Neural progenitor cell (in vitro differentiated cells): ENCODE results near the gene CSRNP3. TPM values are rescaled to one million over a fixed set of nuclear protein-coding genes. Genes with fewer than 3 reads are reported as not detected.

Experiments used
- DNase-seq: peaks from one replicate; pipeline ENCODE4 v3.0.0-alpha.2; 2016; ENCODE audit warnings: low spot score
- H2AFZ ChIP-seq: fragments of 200-600 bp; sonication (generic); replicated peaks from 2 replicates; pipeline ENCODE4 v1.6.1; 2016; ENCODE audit warnings: antibody characterized with exemption
- H3F3A ChIP-seq: fragments of 200-600 bp; sonication (generic); 2 replicates; pipeline ENCODE4 v1.6.1; 2016; ENCODE audit warnings: antibody characterized with exemption, low read depth
- H3K27ac ChIP-seq: fragments of 200-600 bp; sonication (generic); 2 replicates; pipeline ENCODE4 v1.5.1; 2016; ENCODE audit warnings: mild to moderate bottlenecking
- H3K27me3 ChIP-seq: fragments of 200-600 bp; sonication (generic); 2 replicates; pipeline ENCODE4 v1.6.1; 2016; ENCODE audit warnings: mild to moderate bottlenecking, moderate library complexity
- H3K36me3 ChIP-seq: fragments of 200-600 bp; sonication (generic); 2 replicates; pipeline ENCODE4 v1.5.1; 2016
- H3K4me1 ChIP-seq: fragments of 200-600 bp; sonication (generic); 2 replicates; pipeline ENCODE4 v1.6.1; 2016; ENCODE audit warnings: mixed run types
- H3K4me2 ChIP-seq: fragments of 200-600 bp; sonication (generic); 2 replicates; pipeline ENCODE4 v1.6.1; 2016
- H3K4me3 ChIP-seq: fragments of 200-600 bp; sonication (generic); 2 replicates; pipeline ENCODE4 v1.5.1; 2016
- H3K79me2 ChIP-seq: fragments of 200-600 bp; sonication (generic); 2 replicates; pipeline ENCODE4 v1.6.1; 2016; ENCODE audit warnings: low read depth
- H3K9ac ChIP-seq: fragments of 200-600 bp; sonication (generic); 2 replicates; pipeline ENCODE4 v1.6.1; 2016
- H3K9me3 ChIP-seq: fragments of 200-600 bp; sonication (generic); 2 replicates; pipeline ENCODE4 v1.5.1; 2016; ENCODE audit warnings: low read depth
- H4K20me1 ChIP-seq: fragments of 200-600 bp; sonication (generic); 2 replicates; pipeline ENCODE4 v1.6.1; 2016; ENCODE audit warnings: low read depth
- H3K27ac Mint-ChIP-seq: 3 replicates; pipeline ENCODE4 v1.8.0; 2021; ENCODE audit warnings: mixed read lengths
- H3K27me3 Mint-ChIP-seq: 2 replicates; pipeline ENCODE4 v1.8.0; 2022; ENCODE audit warnings: low read depth, mild to moderate bottlenecking, inconsistent platforms, moderate library complexity, mixed read lengths; ENCODE audit not compliant: insufficient read depth
- H3K36me3 Mint-ChIP-seq: 3 replicates; pipeline ENCODE4 v1.8.0; 2021; ENCODE audit warnings: mixed read lengths
- H3K4me1 Mint-ChIP-seq: 3 replicates; pipeline ENCODE4 v1.8.0; 2021; ENCODE audit warnings: mixed read lengths
- H3K4me3 Mint-ChIP-seq: 3 replicates; pipeline ENCODE4 v1.8.0; 2021; ENCODE audit warnings: mild to moderate bottlenecking, moderate library complexity, mixed read lengths
- H3K9me3 Mint-ChIP-seq: 3 replicates; pipeline ENCODE4 v1.8.0; 2020; ENCODE audit warnings: mixed read lengths
- CTCF ChIP-seq: fragments of 200-600 bp; sonication (generic); IDR thresholded peaks from 2 replicates; pipeline ENCODE4 v1.5.1; 2017; ENCODE audit warnings: antibody characterized with exemption, mild to moderate bottlenecking
- EZH2 ChIP-seq: fragments of 200-600 bp; sonication (generic); IDR thresholded peaks from 2 replicates; pipeline ENCODE4 v1.6.1; 2017; ENCODE audit warnings: antibody characterized with exemption, mild to moderate bottlenecking, moderate library complexity
- EZH2phosphoT487 ChIP-seq: fragments of 200-600 bp; sonication (generic); IDR thresholded peaks from 2 replicates; pipeline ENCODE4 v1.6.1; 2017; ENCODE audit warnings: antibody characterized with exemption
- total RNA-seq: library from RNA; depleted of rRNA; stranded (reverse); fragments of >200 nt; gene quantifications from 2 replicates; pipeline ENCODE4 v1.2.3, GENCODE V29; 2015; ENCODE audit warnings: low replicate concordance

The CSRNP3 gene
- total RNA-seq, 1 donor from 2014 or later = 16.9 TPM

- Histone ChIP-seq H3F3A (no peaks in the 10 kb centered on the region), H3K27me3 (no peaks in the 10 kb centered on the region), H3K79me2 (no peaks in the 10 kb centered on the region), H3K4me3 (no peak overlapping the region), H4K20me1 (no peaks in the 10 kb centered on the region), H3K4me1 (peaks cover 7% of the 10 kb centered on the region), H3K9me3 (no peaks in the 10 kb centered on the region), H3K4me2 (no peak overlapping the region), H3K36me3 (no peaks in the 10 kb centered on the region), H2AFZ (no peak overlapping the region), H3K27ac (no peak overlapping the region), H3K9ac (no peak overlapping the region)
- H3K9me3 Mint-ChIP-seq = peaks cover 18% of the 10 kb centered on the region
- DNase-seq = no peak
- no peak overlapping the region for H3K4me3 Mint-ChIP-seq
- no peak for TF ChIP-seq CTCF
- no peak for TF ChIP-seq EZH2phosphoT487
- no peak for TF ChIP-seq EZH2
- H3K27ac Mint-ChIP-seq = no peak overlapping the region
- peaks cover 74% of the 10 kb centered on the region for H3K36me3 Mint-ChIP-seq
- H3K4me1 Mint-ChIP-seq = peaks cover 3% of the 10 kb centered on the region
- no peaks in the 10 kb centered on the region for H3K27me3 Mint-ChIP-seq
Observed at GRCh38 chr2:165582863-165583506, 113.5 kb downstream of the CSRNP3 start.

- Histone ChIP-seq H3K9me3 (no peaks in the 10 kb centered on the region), H3K27ac (no peak overlapping the region), H3K4me1 (peaks cover 7% of the 10 kb centered on the region), H3K4me2 (no peak overlapping the region), H3K36me3 (no peaks in the 10 kb centered on the region), H3K9ac (no peak overlapping the region), H2AFZ (no peak overlapping the region), H3K27me3 (no peaks in the 10 kb centered on the region), H3F3A (no peaks in the 10 kb centered on the region), H4K20me1 (no peaks in the 10 kb centered on the region), H3K79me2 (no peaks in the 10 kb centered on the region), H3K4me3 (no peak overlapping the region)
- Mint-ChIP-seq H3K27me3 (no peaks in the 10 kb centered on the region), H3K27ac (no peak overlapping the region), H3K36me3 (peaks cover 79% of the 10 kb centered on the region), H3K4me1 (peaks cover 3% of the 10 kb centered on the region), H3K4me3 (no peak overlapping the region), H3K9me3 (peaks cover 25% of the 10 kb centered on the region)
- DNase-seq = no peak
- no peak for TF ChIP-seq EZH2phosphoT487
- TF ChIP-seq EZH2 = no peak
- no peak for TF ChIP-seq CTCF
Observed at GRCh38 chr2:165584126-165584654, 114.7 kb downstream of the CSRNP3 start.

GRCh38 chr2:165586019-165586418, 116.5 kb downstream of the CSRNP3 start:
- Histone ChIP-seq H3K27me3 (no peaks in the 10 kb centered on the region), H3F3A (no peaks in the 10 kb centered on the region), H4K20me1 (no peaks in the 10 kb centered on the region), H3K36me3 (no peaks in the 10 kb centered on the region), H3K9ac (no peak overlapping the region), H3K9me3 (no peaks in the 10 kb centered on the region), H3K27ac (no peak overlapping the region), H3K4me2 (no peak overlapping the region), H3K79me2 (no peaks in the 10 kb centered on the region), H2AFZ (no peak overlapping the region), H3K4me3 (no peak overlapping the region), H3K4me1 (peaks cover 7% of the 10 kb centered on the region)
- Mint-ChIP-seq H3K27me3 (no peaks in the 10 kb centered on the region), H3K9me3 (peaks cover 35% of the 10 kb centered on the region), H3K4me1 (peaks cover 3% of the 10 kb centered on the region), H3K27ac (no peak overlapping the region), H3K4me3 (no peak overlapping the region), H3K36me3 (peaks cover 85% of the 10 kb centered on the region)
- no peak for DNase-seq
- TF ChIP-seq CTCF (no peak), EZH2phosphoT487 (no peak), EZH2 (no peak)
